ENCODE measurements around the gene PLXNA3. TPM values are rescaled to one million over a fixed set of nuclear protein-coding genes. Genes with fewer than 3 reads are reported as not detected.

The PLXNA3 gene
- total and polyA plus RNA-seq, 12 donors: 9.7 to 35.3 (median 16.7) TPM

DNA sequence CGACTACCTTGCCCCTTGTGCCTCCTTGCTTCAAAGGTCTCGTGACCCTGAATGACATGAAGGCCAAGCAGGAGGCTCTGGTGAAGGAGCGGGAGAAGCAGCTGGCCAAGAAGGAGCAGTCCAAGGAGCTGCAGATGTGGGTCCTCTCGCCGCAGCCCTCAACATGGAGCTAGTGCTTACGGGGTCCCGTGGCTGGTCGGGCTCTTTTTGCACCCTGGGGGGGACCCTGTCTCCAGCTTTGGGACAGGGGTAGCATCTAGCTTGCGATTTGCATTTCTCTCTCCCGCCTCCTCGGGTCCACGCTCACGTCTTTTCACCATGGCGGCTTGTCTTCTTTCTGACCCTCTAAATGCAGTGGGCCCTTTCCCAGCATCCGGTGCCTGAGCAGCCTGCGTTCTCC lies 12.3 kb upstream of the PLXNA3 start:
- H3K9me3 ChIP-seq: no peaks in the 10 kb centered on the region
- H3K27me3 ChIP-seq: no peaks in the 10 kb centered on the region
- H3K4me1 ChIP-seq: peaks cover 0 to 21% (median 11%) of the 10 kb centered on the region in 9 donors
- intact Hi-C loops (cut with DNase I): no loop called here
- 95 to 100% methylated on average over 12 to 16 of the region's 16 CpGs for WGBS, 2 donors
- H3K36me3 ChIP-seq: peaks cover 0 to 61% (median 12%) of the 10 kb centered on the region in 9 donors
- ATAC-seq (no peak), DNase-seq (no peak)
- H3K4me3 ChIP-seq: no peak overlapping the region
- H3K27ac ChIP-seq: no peak overlapping the region
- no peak for TF ChIP-seq CTCF (IDR thresholded peaks at IDR 0.05)

DNA sequence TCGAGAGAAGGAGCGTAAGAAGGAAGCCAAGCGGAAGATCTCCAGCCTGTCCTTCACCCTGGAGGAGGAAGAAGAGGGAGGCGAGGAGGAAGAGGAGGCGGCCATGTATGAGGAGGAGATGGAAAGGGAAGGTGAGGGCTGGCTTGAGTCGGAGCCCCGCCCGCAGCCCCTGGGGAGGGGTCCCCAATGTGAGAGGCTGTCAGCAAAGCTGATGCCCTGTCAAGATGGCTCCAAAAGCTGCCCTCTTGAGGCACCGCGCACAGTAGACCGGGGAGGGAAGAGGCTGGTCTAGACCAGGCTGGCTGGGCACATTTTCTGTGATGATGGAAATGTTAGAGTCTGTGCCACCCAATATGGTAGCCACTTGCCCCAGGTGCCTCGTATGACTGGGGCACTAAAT lies 11.7 kb upstream of the PLXNA3 start:
- Histone ChIP-seq H3K36me3 (peaks cover 0 to 60% (median 12%) of the 10 kb centered on the region in 9 donors), H3K4me1 (peaks cover 0 to 21% (median 11%) of the 10 kb centered on the region in 9 donors), H3K9me3 (no peaks in the 10 kb centered on the region), H3K27me3 (no peaks in the 10 kb centered on the region), H3K4me3 (no peak overlapping the region), H3K27ac (no peak overlapping the region)
- ATAC-seq (no peak), DNase-seq (no peak)
- intact Hi-C loops (cut with DNase I): no loop called here
- TF ChIP-seq CTCF (IDR thresholded peaks at IDR 0.05): no peak
- WGBS, 2 donors: 92 to 94% methylated on average over 12 of the region's 12 CpGs

DNA sequence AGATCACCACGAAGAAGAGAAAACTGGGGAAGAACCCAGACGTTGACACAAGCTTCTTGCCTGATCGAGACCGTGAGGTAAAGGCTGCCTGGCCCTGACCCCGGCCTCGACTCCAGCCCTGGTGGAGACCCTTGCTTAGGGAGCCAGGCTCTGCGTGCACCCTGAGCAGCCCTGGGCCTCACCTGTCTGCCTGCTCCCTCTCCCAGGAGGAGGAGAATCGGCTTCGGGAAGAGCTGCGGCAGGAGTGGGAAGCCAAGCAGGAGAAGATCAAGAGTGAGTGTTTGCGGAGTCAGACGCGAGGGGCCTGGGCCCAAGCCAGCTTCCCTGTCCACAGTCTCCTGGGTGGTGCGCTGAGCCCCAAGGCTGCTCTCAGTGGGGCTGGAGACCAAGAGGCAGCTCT lies 9.6 kb upstream of the PLXNA3 start:
- intact Hi-C loops (cut with DNase I): no loop called here
- no peak overlapping the region for H3K27ac ChIP-seq
- no peak overlapping the region for H3K4me3 ChIP-seq
- 88 to 89% methylated on average over 14 of the region's 14 CpGs for WGBS, 2 donors
- peaks cover 0 to 5% (median 0%) of the 10 kb centered on the region in 7 donors for H3K27me3 ChIP-seq
- H3K4me1 ChIP-seq: peaks cover 0 to 18% (median 11%) of the 10 kb centered on the region in 9 donors
- no peaks in the 10 kb centered on the region for H3K9me3 ChIP-seq
- TF ChIP-seq CTCF (IDR thresholded peaks at IDR 0.05): no peak
- peaks cover 0 to 54% (median 7%) of the 10 kb centered on the region in 9 donors for H3K36me3 ChIP-seq
- DNase-seq: no peak
- ATAC-seq: no peak

DNA sequence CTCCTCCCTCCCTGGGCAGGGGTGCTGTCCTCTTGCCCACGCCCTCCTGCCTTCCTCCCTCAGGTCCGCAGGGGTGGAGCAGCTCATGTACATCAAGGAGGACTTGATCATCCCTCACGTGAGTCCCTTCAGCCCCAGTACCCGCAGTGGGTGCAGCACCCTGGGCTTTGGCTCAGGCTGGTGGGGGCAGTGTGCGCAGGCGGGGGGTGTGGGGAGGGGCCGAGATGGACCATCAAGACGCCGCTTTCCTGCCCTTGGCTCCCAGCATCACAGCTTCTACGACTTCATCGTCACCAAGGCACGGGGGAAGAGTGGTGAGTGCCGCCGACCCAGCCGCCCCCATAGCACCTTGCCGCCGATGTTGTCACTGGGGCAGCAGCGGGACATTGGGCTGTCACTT lies 8.5 kb upstream of the PLXNA3 start:
- no peak overlapping the region for H3K4me3 ChIP-seq
- 91 to 94% methylated on average over 17 to 18 of the region's 18 CpGs for WGBS, 2 donors
- H3K36me3 ChIP-seq: peaks cover 0 to 54% (median 7%) of the 10 kb centered on the region in 9 donors
- TF ChIP-seq CTCF (IDR thresholded peaks at IDR 0.05): no peak
- DNase-seq (no peak), ATAC-seq (no peak)
- intact Hi-C loops (cut with DNase I): loop anchor here in 1 of 10 donors (10.0 kb wide), 1 partner anchor 65 kb away; the partner anchor contains the start of gene FAM3A
- H3K27ac ChIP-seq: no peak overlapping the region
- peaks cover 0 to 5% (median 0%) of the 10 kb centered on the region in 7 donors for H3K27me3 ChIP-seq
- H3K4me1 ChIP-seq: peaks cover 0 to 14% (median 9%) of the 10 kb centered on the region in 9 donors
- no peaks in the 10 kb centered on the region for H3K9me3 ChIP-seq

Data from heart right ventricle (tissue), 16 donors.